Breast epithelium (tissue), 4 donors: ENCODE data around the gene HTR4. TPM values are rescaled to one million over a fixed set of nuclear protein-coding genes. Genes with fewer than 3 reads are reported as not detected.

Experiments
- DNase-seq, 2 donors: peaks; one replicate each; pipeline ENCODE4 v3.0.0-alpha.2; 2019; ENCODE audit warnings: low spot score in 2 of 2
- H3K27ac ChIP-seq, 2 donors: fragments of 200-600 bp; sonication (generic) in 1 of 2; one replicate each; pipeline ENCODE4 v1.5.1; 2016 to 2019; ENCODE audit warnings: mild to moderate bottlenecking in 1 of 2
- H3K27me3 ChIP-seq, 2 donors: fragments of 200-600 bp; sonication (generic) in 1 of 2; one replicate each; pipeline versions ENCODE4 v1.5.1 to v1.6.0; 2017 to 2019; ENCODE audit warnings: control low read depth in 1 of 2, mild to moderate bottlenecking in 1 of 2
- H3K36me3 ChIP-seq: fragments of 200-600 bp; one replicate; pipeline ENCODE4 v1.5.1; 2019
- H3K4me1 ChIP-seq, 2 donors: fragments of 200-600 bp; sonication (generic); one replicate each; pipeline ENCODE4 v1.5.1; 2016 to 2019; ENCODE audit warnings: control low read depth in 1 of 2
- H3K4me3 ChIP-seq, 3 donors: fragments of 200-600 bp; sonication (generic); 1 replicate in 2 of 3; 2 replicates in 1 of 3; pipeline ENCODE4 v1.5.1; 2016 to 2019; ENCODE audit warnings: mild to moderate bottlenecking in 3 of 3, moderate library complexity in 2 of 3
- H3K9me3 ChIP-seq, 2 donors: fragments of 200-600 bp; sonication (generic) in 1 of 2; one replicate each; pipeline ENCODE4 v1.5.1; 2016 to 2019; ENCODE audit warnings: control low read depth in 1 of 2
- POLR2A ChIP-seq: fragments of 450-650 bp; IDR thresholded peaks from one replicate; pipeline ENCODE4 v1.6.1; 2016; ENCODE audit warnings: antibody characterized with exemption, mild to moderate bottlenecking, moderate library complexity
- POLR2AphosphoS5 ChIP-seq, 3 donors: sonication (generic); formaldehyde crosslinking; IDR thresholded peaks; one replicate each; pipeline ENCODE4 v1.6.1; 2017; ENCODE audit warnings: antibody characterized with exemption in 3 of 3
- intact Hi-C: fragments of 100-400 bp; cut with DNase I; formaldehyde crosslinking; loops from one replicate; pipeline ENCODE4 v1.15.1; 2023; ENCODE audit warnings: low total_unique reads
- total RNA-seq, 3 donors: library from RNA; depleted of rRNA; stranded (reverse); fragments of >200 nt; gene quantifications; one replicate each; pipeline ENCODE4 v1.1.0, GENCODE V29; 2016
- TF ChIP-seq, protein P1 (sequence below), 3 donors: fragments of 450-650 bp; IDR thresholded peaks; one replicate each; pipeline ENCODE4 v1.5.1; 2016 to 2017; ENCODE audit warnings: antibody characterized with exemption in 3 of 3, mild to moderate bottlenecking in 3 of 3, moderate library complexity in 3 of 3

HTR4 gene
- total RNA-seq, 3 donors from 2014 or later, result 0.15 to 0.66 TPM; not detected in 1

DNA sequence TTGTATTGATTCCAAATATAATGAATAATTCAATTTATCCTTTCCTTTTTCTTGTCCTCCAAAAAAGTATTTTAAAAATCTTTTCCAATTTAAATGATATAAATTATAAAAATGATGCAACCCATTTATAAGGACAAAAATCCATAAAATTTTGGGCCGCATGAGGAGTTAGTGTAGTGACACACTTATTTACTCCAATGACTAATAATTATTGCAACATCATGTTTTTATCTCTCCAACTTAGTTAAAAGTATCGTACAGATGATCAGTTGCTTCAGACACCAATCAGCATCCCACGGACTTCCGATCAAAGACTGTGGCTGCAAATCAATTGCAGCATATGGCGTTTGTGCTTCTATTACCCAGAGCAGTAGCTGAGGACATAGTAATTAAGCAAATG lies 58.6 kb downstream of the HTR4 start:
- H3K36me3 ChIP-seq, result no peaks in the 10 kb centered on the region

DNA sequence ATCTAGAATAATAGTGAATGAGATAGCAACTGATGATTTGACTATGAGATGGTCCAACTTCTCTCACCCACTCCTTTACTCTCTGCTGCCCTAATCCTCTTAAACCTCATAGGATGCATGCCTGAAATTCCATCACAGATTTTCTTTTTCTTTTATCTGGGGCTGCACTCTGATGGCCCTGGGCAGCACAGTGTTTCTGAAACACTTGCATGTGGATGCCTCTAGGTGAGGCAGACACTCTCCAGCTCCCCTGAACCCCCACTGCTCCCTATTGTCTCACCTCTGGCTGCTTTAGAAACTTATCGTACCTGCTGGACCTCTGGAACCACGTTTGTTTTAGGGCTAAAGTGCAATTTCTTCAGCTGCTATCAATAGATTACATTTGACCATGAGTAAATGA lies 67.5 kb downstream of the HTR4 start:
- Histone ChIP-seq H3K4me3 (no peak overlapping the region), H3K9me3 (no peaks in the 10 kb centered on the region), H3K4me1 (no peaks in the 10 kb centered on the region), H3K27me3 (no peaks in the 10 kb centered on the region), H3K36me3 (no peaks in the 10 kb centered on the region), H3K27ac (no peak overlapping the region)
- DNase-seq, result no peak
- intact Hi-C loops, result no loop called here
- TF ChIP-seq, protein P1, sequence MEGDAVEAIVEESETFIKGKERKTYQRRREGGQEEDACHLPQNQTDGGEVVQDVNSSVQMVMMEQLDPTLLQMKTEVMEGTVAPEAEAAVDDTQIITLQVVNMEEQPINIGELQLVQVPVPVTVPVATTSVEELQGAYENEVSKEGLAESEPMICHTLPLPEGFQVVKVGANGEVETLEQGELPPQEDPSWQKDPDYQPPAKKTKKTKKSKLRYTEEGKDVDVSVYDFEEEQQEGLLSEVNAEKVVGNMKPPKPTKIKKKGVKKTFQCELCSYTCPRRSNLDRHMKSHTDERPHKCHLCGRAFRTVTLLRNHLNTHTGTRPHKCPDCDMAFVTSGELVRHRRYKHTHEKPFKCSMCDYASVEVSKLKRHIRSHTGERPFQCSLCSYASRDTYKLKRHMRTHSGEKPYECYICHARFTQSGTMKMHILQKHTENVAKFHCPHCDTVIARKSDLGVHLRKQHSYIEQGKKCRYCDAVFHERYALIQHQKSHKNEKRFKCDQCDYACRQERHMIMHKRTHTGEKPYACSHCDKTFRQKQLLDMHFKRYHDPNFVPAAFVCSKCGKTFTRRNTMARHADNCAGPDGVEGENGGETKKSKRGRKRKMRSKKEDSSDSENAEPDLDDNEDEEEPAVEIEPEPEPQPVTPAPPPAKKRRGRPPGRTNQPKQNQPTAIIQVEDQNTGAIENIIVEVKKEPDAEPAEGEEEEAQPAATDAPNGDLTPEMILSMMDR (IDR thresholded peaks at IDR 0.05), result no peak
- TF ChIP-seq POLR2AphosphoS5 (IDR thresholded peaks at IDR 0.05) (no peak), POLR2A (no peak)

More for the DNA sequence above, 58.6 kb downstream of the HTR4 start:
- no peaks in the 10 kb centered on the region for H3K27me3 ChIP-seq
- no peaks in the 10 kb centered on the region for H3K4me1 ChIP-seq
- H3K4me3 ChIP-seq, result no peak overlapping the region
- H3K9me3 ChIP-seq, result no peaks in the 10 kb centered on the region
- no peak for DNase-seq
- intact Hi-C loops, result no loop called here
- TF ChIP-seq POLR2AphosphoS5 (IDR thresholded peaks at IDR 0.05) (no peak), POLR2A (no peak)
- TF ChIP-seq, protein P1 (IDR thresholded peaks at IDR 0.05), result no peak
- no peak overlapping the region for H3K27ac ChIP-seq

DNA sequence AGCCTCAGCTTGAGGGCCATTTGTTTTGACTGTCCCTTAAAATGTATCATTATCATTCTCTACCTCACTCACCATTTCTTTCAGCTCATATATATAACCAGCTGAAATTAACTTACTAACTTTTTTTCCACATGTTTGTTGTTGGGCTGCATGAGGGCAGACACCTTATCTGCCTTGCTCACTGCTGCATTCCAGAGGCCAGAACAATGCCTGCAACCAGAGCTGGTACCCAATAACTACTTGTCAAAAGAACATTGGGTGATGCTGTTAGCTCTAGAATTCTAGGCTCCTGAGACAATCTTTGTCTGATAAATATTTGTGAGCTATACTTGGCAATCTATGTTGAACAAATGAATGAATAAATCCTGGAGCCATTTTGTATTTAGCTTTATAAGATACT lies 68.3 kb downstream of the HTR4 start:
- Histone ChIP-seq H3K27me3 (no peaks in the 10 kb centered on the region), H3K9me3 (no peaks in the 10 kb centered on the region), H3K27ac (no peak overlapping the region), H3K4me1 (no peaks in the 10 kb centered on the region), H3K36me3 (no peaks in the 10 kb centered on the region), H3K4me3 (no peak overlapping the region)
- TF ChIP-seq POLR2A (no peak), POLR2AphosphoS5 (IDR thresholded peaks at IDR 0.05) (no peak)
- TF ChIP-seq, protein P1 (IDR thresholded peaks at IDR 0.05), result no peak
- DNase-seq, result no peak
- intact Hi-C loops, result no loop called here

DNA sequence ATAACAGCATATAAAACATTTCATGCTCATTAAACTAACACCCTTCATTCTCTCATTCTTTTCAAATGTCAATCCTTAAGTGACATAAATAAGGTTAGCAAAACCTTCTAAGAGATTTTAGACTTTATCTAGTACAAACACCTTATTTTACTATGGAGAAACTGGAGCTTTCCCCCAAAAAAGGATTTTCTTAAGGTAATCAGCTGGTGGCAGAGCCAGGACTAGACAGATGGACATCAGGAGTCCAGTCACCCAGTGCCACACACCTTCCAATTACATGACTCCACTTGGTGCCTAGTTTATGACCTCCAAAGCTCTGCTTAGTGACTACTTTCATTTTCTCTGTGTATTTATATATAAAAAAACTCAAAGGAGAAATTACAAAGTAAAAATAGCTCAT lies 70.2 kb downstream of the HTR4 start:
- Histone ChIP-seq H3K4me1 (no peaks in the 10 kb centered on the region), H3K4me3 (no peak overlapping the region), H3K9me3 (peaks cover 0 to 13% of the 10 kb centered on the region in 2 donors), H3K27ac (no peak overlapping the region), H3K36me3 (no peaks in the 10 kb centered on the region), H3K27me3 (no peaks in the 10 kb centered on the region)
- no peak for DNase-seq
- intact Hi-C loops, result no loop called here
- TF ChIP-seq POLR2A, result no peak
- TF ChIP-seq, protein P1 (IDR thresholded peaks at IDR 0.05), result no peak
- TF ChIP-seq POLR2AphosphoS5 (IDR thresholded peaks at IDR 0.05), result no peak

DNA sequence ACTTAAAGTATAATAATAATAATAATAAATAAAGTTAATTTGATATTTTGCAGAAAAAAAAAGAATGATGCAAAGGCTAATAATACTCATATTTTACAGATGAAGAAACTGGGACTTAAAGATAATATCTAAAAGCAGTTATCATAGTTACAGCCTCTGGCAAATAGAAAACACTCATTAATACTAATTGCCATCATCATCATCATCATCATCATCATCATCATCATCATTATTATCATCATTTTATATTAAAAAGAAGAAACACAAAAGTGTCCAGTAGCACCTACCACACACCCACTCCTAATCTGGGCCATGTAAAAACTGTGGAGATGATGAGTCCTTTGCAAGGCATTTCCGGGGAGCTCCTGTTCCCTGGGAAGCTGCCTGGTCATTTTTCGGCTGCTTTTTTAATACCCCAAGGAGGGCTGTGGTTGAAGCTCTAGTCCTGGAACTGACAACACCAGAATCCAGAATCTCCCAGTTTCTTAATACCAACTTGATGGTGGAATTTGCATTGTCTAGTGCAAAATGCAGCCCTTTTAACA lies 70.8 kb downstream of the HTR4 start:
- no peak for DNase-seq
- no peaks in the 10 kb centered on the region for H3K36me3 ChIP-seq
- peaks cover 0 to 13% of the 10 kb centered on the region in 2 donors for H3K9me3 ChIP-seq
- no peaks in the 10 kb centered on the region for H3K27me3 ChIP-seq
- H3K4me3 ChIP-seq, result no peak overlapping the region
- TF ChIP-seq POLR2A (no peak), POLR2AphosphoS5 (IDR thresholded peaks at IDR 0.05) (no peak)
- TF ChIP-seq, protein P1 (IDR thresholded peaks at IDR 0.05), result no peak
- intact Hi-C loops, result no loop called here
- H3K4me1 ChIP-seq, result no peaks in the 10 kb centered on the region
- no peak overlapping the region for H3K27ac ChIP-seq
